OCI-LY7 (cell line): Measurements from ENCODE around the gene SUPT5H.

Experiments
- CTCF ChIP-seq: fragments of 200-600 bp; sonication (generic); conservative IDR thresholded peaks from 2 replicates; pipeline ENCODE4 v1.5.1; 2014; ENCODE audit warnings: mild to moderate bottlenecking, antibody characterized with exemption, low read length, moderate library complexity, mixed read lengths
- EZH2phosphoT487 ChIP-seq: fragments of 200-600 bp; sonication (generic); IDR thresholded peaks from 2 replicates; pipeline ENCODE4 v1.6.1; 2018; ENCODE audit warnings: low read depth, borderline replicate concordance, mild to moderate bottlenecking, mixed run types, antibody characterized with exemption, low read length, moderate library complexity, mixed read lengths

- no peak for TF ChIP-seq CTCF
- TF ChIP-seq EZH2phosphoT487: no peak
Observed at GRCh38 chr19:39492225-39492624, 46.8 kb downstream of the SUPT5H start.
